ENCODE data around the gene GMCL2. TPM values are rescaled to one million over a fixed set of nuclear protein-coding genes. Genes with fewer than 3 reads are reported as not detected.

The GMCL2 gene
- total and polyA plus RNA-seq, 2 experiments from 2014 or later, result not detected

GRCh38 chr5:178163772-178164735 lies 23.1 kb downstream of the GMCL2 start:
- Histone ChIP-seq H3K27ac (no peak overlapping the region), H3K4me2 (peak overlapping the region; percentile 81), H3K36me3 (replicated peaks; ENCODE audit: insufficient read depth, low read depth) (no peaks in the 10 kb centered on the region), H2AFZ (peak overlapping the region; percentile 47), H4K20me1 (ENCODE audit: insufficient read depth, poor library complexity, severe bottlenecking) (no peaks in the 10 kb centered on the region), H3K9me3 (ENCODE audit: low read depth) (no peaks in the 10 kb centered on the region), H3K79me2 (no peaks in the 10 kb centered on the region), H3K4me3 (no peak overlapping the region), H3K27me3 (no peaks in the 10 kb centered on the region), H3K4me1 (ENCODE audit: insufficient read depth) (no peaks in the 10 kb centered on the region), H3K9me2 (replicated peaks; ENCODE audit: insufficient read depth) (no peaks in the 10 kb centered on the region)
- peak; percentile 89 for DNase-seq (ENCODE audit: low spot score)
- TF ChIP-seq CTCF (IDR thresholded peaks at IDR 0.05; ENCODE audit: poor library complexity) (peak; percentile 99), EZH2 (IDR thresholded peaks at IDR 0.05; ENCODE audit: borderline replicate concordance) (no peak), EZH2phosphoT487 (IDR thresholded peaks at IDR 0.05; ENCODE audit: low read depth, severe bottlenecking, unreplicated experiment) (no peak)
- 13% methylated on average over 32 of the region's 33 CpGs for WGBS (ENCODE audit: low lambda C conversion rate, missing lambda C conversion rate)

GRCh38 chr5:178162481-178162880 lies 24.7 kb downstream of the GMCL2 start:
- H3K36me3 ChIP-seq (replicated peaks; ENCODE audit: insufficient read depth, low read depth), result no peaks in the 10 kb centered on the region
- no peaks in the 10 kb centered on the region for H4K20me1 ChIP-seq (ENCODE audit: insufficient read depth, poor library complexity, severe bottlenecking)
- no peaks in the 10 kb centered on the region for H3K27me3 ChIP-seq
- H3K9me3 ChIP-seq (ENCODE audit: low read depth), result no peaks in the 10 kb centered on the region
- H3K4me3 ChIP-seq, result no peak overlapping the region
- TF ChIP-seq CTCF (IDR thresholded peaks at IDR 0.05; ENCODE audit: poor library complexity), result no peak
- no peak for TF ChIP-seq EZH2 (IDR thresholded peaks at IDR 0.05; ENCODE audit: borderline replicate concordance)
- no peaks in the 10 kb centered on the region for H3K9me2 ChIP-seq (replicated peaks; ENCODE audit: insufficient read depth)
- no peak overlapping the region for H3K4me2 ChIP-seq
- WGBS (ENCODE audit: low lambda C conversion rate, missing lambda C conversion rate), result 77% methylated on average over 9 of the region's 9 CpGs
- H2AFZ ChIP-seq, result no peak overlapping the region
- no peak overlapping the region for H3K27ac ChIP-seq
- no peak for DNase-seq (ENCODE audit: low spot score)
- H3K4me1 ChIP-seq (ENCODE audit: insufficient read depth), result no peaks in the 10 kb centered on the region
- no peaks in the 10 kb centered on the region for H3K79me2 ChIP-seq

GRCh38 chr5:178160176-178160575 lies 27.0 kb downstream of the GMCL2 start:
- no peak for DNase-seq (ENCODE audit: low spot score)
- no peaks in the 10 kb centered on the region for H3K9me2 ChIP-seq (replicated peaks; ENCODE audit: insufficient read depth)
- H3K79me2 ChIP-seq, result no peaks in the 10 kb centered on the region
- H3K4me1 ChIP-seq (ENCODE audit: insufficient read depth), result no peaks in the 10 kb centered on the region
- H3K27ac ChIP-seq, result no peak overlapping the region
- no peaks in the 10 kb centered on the region for H3K9me3 ChIP-seq (ENCODE audit: low read depth)
- WGBS (ENCODE audit: low lambda C conversion rate, missing lambda C conversion rate), result 96% methylated on average over 5 of the region's 5 CpGs
- H3K4me2 ChIP-seq, result no peak overlapping the region
- H3K36me3 ChIP-seq (replicated peaks; ENCODE audit: insufficient read depth, low read depth), result no peaks in the 10 kb centered on the region
- no peak overlapping the region for H3K4me3 ChIP-seq
- TF ChIP-seq CTCF (IDR thresholded peaks at IDR 0.05; ENCODE audit: poor library complexity) (no peak), EZH2phosphoT487 (IDR thresholded peaks at IDR 0.05; ENCODE audit: low read depth, severe bottlenecking, unreplicated experiment) (no peak), EZH2 (IDR thresholded peaks at IDR 0.05; ENCODE audit: borderline replicate concordance) (no peak)
- H3K27me3 ChIP-seq, result no peaks in the 10 kb centered on the region
- no peaks in the 10 kb centered on the region for H4K20me1 ChIP-seq (ENCODE audit: insufficient read depth, poor library complexity, severe bottlenecking)
- no peak overlapping the region for H2AFZ ChIP-seq
